ENCODE data around the gene INPP5A. TPM values are rescaled to one million over a fixed set of nuclear protein-coding genes. Genes with fewer than 3 reads are reported as not detected.

Gene INPP5A
- total RNA-seq, 2 experiments from 2014 or later = 9.9 TPM

- POLR2A ChIA-PET = no interaction called here
- CTCF ChIA-PET = no interaction called here
- H3K36me3 Mint-ChIP-seq (ENCODE audit: low read depth) = no peaks in the 10 kb centered on the region
- no peak overlapping the region for H3K4me3 Mint-ChIP-seq
- H3K27me3 Mint-ChIP-seq (ENCODE audit: low read depth) = peaks cover 3% of the 10 kb centered on the region
- no peaks in the 10 kb centered on the region for H3K9me3 Mint-ChIP-seq (ENCODE audit: insufficient read depth)
- no peak for DNase-seq
- ATAC-seq = no peak
- H3K27ac Mint-ChIP-seq = no peak overlapping the region
- H3K4me1 Mint-ChIP-seq (ENCODE audit: low read depth) = peaks cover 11% of the 10 kb centered on the region
Observed at GRCh38 chr10:132628966-132629900, 91.6 kb downstream of the INPP5A start.

- Mint-ChIP-seq H3K4me3 (no peak overlapping the region), H3K27ac (no peak overlapping the region), H3K27me3 (ENCODE audit: low read depth) (peaks cover 3% of the 10 kb centered on the region), H3K9me3 (ENCODE audit: insufficient read depth) (no peaks in the 10 kb centered on the region), H3K36me3 (ENCODE audit: low read depth) (no peaks in the 10 kb centered on the region), H3K4me1 (ENCODE audit: low read depth) (peaks cover 18% of the 10 kb centered on the region)
- ATAC-seq (no peak), DNase-seq (no peak)
- ChIA-PET CTCF (no interaction called here), POLR2A (no interaction called here)
Observed at GRCh38 chr10:132630156-132630555, 92.6 kb downstream of the INPP5A start.

- DNase-seq = no peak
- H3K9me3 Mint-ChIP-seq (ENCODE audit: insufficient read depth) = no peaks in the 10 kb centered on the region
- peak; percentile 43 for ATAC-seq
- no peak overlapping the region for H3K27ac Mint-ChIP-seq
- peaks cover 18% of the 10 kb centered on the region for H3K4me1 Mint-ChIP-seq (ENCODE audit: low read depth)
- H3K36me3 Mint-ChIP-seq (ENCODE audit: low read depth) = no peaks in the 10 kb centered on the region
- POLR2A ChIA-PET = no interaction called here
- no peak overlapping the region for H3K4me3 Mint-ChIP-seq
- H3K27me3 Mint-ChIP-seq (ENCODE audit: low read depth) = peaks cover 2% of the 10 kb centered on the region
- CTCF ChIA-PET = no interaction called here
Observed at GRCh38 chr10:132630666-132631337, 93.2 kb downstream of the INPP5A start.

DNA sequence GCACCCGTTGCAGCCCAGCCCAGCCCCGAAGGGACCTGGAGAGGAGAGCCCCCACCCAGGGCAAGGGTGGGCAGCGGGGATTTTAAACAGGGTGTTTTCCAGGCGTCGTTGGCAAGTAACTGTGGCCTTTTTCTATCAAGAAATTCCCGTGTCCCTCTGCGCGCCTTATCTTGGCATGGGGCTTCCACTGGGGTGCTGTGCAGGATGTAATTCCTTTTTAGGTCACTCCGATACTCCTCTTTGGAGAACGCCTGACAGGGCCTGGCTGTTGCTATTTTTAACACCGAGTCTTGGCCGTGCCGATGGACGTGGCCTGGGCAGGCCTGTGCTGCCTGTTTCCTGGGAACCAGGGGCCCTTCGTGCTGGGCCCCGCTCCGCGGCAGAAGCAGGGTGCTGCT, 93.8 kb downstream of the INPP5A start:
- Mint-ChIP-seq H3K9me3 (ENCODE audit: insufficient read depth) (no peaks in the 10 kb centered on the region), H3K4me3 (no peak overlapping the region), H3K27me3 (ENCODE audit: low read depth) (no peaks in the 10 kb centered on the region), H3K36me3 (ENCODE audit: low read depth) (no peaks in the 10 kb centered on the region), H3K27ac (no peak overlapping the region), H3K4me1 (ENCODE audit: low read depth) (peaks cover 18% of the 10 kb centered on the region)
- ChIA-PET POLR2A (no interaction called here), CTCF (no interaction called here)
- ATAC-seq = no peak
- no peak for DNase-seq

GRCh38 chr10:132632091-132632561, 94.5 kb downstream of the INPP5A start:
- CTCF ChIA-PET = no interaction called here
- Mint-ChIP-seq H3K4me1 (ENCODE audit: low read depth) (peaks cover 19% of the 10 kb centered on the region), H3K27ac (no peak overlapping the region), H3K36me3 (ENCODE audit: low read depth) (no peaks in the 10 kb centered on the region), H3K4me3 (no peak overlapping the region), H3K9me3 (ENCODE audit: insufficient read depth) (no peaks in the 10 kb centered on the region), H3K27me3 (ENCODE audit: low read depth) (no peaks in the 10 kb centered on the region)
- no peak for DNase-seq
- POLR2A ChIA-PET = no interaction called here
- ATAC-seq = no peak

DNA sequence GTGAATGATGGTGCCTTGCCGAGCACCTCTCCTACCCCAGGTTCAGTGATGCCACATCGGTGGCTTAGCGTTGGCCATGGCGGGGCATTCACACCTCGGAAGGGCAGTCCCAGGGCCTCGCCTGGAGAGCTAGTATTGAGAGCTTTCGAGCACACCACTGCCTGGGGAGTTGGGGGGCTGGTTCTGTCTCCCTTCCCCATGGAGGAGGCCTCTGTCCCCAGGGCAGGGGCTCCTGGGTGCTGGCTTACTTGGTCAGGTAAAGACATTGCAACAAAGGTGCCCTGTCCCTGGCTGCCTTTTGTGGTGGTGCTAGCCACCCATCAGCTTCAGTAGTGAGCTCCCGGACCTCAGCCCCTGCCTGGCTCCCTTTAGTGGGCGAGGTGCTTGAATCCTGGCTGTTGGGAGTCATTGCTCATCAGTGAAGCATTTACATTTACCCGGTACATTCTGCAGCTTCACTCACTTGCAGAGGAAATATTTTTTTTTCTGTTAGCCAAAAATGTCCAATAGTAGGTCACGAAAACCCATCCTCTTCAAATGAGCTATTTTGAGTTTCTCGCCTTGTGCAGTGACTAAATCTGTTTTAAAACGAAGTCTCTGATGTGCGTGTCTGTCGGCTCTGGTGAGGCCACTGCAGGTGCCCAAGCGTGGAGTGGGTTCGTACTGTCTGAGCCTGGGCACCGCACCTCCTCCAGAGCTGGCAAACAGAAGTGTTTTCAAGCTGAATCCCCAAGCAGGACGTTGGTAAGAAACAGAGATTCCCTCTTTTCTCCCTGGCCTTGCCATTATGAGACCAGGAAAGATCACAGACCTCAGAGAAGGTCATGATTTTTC, 95.5 kb downstream of the INPP5A start:
- CTCF ChIA-PET = interaction anchor here (1.1 to 4.2 kb wide), 3 partner anchors 61 to 174 kb away, joined by 3 to 18 read pairs (median 3); no protein-coding TSS in a partner anchor
- Mint-ChIP-seq H3K9me3 (ENCODE audit: insufficient read depth) (no peaks in the 10 kb centered on the region), H3K4me3 (no peak overlapping the region), H3K36me3 (ENCODE audit: low read depth) (no peaks in the 10 kb centered on the region), H3K4me1 (ENCODE audit: low read depth) (peaks cover 21% of the 10 kb centered on the region), H3K27ac (no peak overlapping the region), H3K27me3 (ENCODE audit: low read depth) (peaks cover 3% of the 10 kb centered on the region)
- DNase-seq (no peak), ATAC-seq (no peak)
- POLR2A ChIA-PET = no interaction called here

- no peaks in the 10 kb centered on the region for H3K36me3 Mint-ChIP-seq (ENCODE audit: low read depth)
- H3K4me1 Mint-ChIP-seq (ENCODE audit: low read depth) = peaks cover 21% of the 10 kb centered on the region
- POLR2A ChIA-PET = no interaction called here
- no peak overlapping the region for H3K27ac Mint-ChIP-seq
- no peak for DNase-seq
- no peak overlapping the region for H3K4me3 Mint-ChIP-seq
- no peak for ATAC-seq
- CTCF ChIA-PET = interaction anchor here (1.1 to 4.2 kb wide), 3 partner anchors 63 to 175 kb away, joined by 3 to 18 read pairs (median 3); no protein-coding TSS in a partner anchor
- peaks cover 3% of the 10 kb centered on the region for H3K27me3 Mint-ChIP-seq (ENCODE audit: low read depth)
- H3K9me3 Mint-ChIP-seq (ENCODE audit: insufficient read depth) = no peaks in the 10 kb centered on the region
Observed at GRCh38 chr10:132634241-132634946, 96.8 kb downstream of the INPP5A start.

DNA sequence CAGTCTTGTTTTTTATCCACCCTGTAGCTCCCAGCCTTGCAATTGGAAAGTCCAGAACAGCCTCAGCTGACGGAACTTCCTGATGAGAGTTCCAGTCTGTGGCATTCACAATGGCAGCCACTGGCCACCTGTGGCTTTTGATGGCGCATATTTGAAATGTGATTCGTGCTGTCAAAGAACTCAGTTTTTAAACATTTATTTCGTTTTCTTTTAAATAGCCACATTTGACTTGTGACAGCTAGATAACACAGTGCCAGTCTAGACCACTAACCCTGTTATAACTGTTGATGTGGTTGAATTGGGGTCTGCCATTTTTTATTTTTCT, 97.3 kb downstream of the INPP5A start:
- H3K27ac Mint-ChIP-seq = no peak overlapping the region
- peaks cover 3% of the 10 kb centered on the region for H3K27me3 Mint-ChIP-seq (ENCODE audit: low read depth)
- H3K4me3 Mint-ChIP-seq = no peak overlapping the region
- H3K9me3 Mint-ChIP-seq (ENCODE audit: insufficient read depth) = no peaks in the 10 kb centered on the region
- DNase-seq (no peak), ATAC-seq (no peak)
- ChIA-PET CTCF (interaction anchor here (4.2 kb wide), 1 partner anchor 176 kb away, joined by 18 read pairs; no protein-coding TSS in a partner anchor), POLR2A (no interaction called here)
- peaks cover 21% of the 10 kb centered on the region for H3K4me1 Mint-ChIP-seq (ENCODE audit: low read depth)
- no peaks in the 10 kb centered on the region for H3K36me3 Mint-ChIP-seq (ENCODE audit: low read depth)

GRCh38 chr10:132636358-132636757, 98.8 kb downstream of the INPP5A start:
- ATAC-seq (no peak), DNase-seq (no peak)
- Mint-ChIP-seq H3K9me3 (ENCODE audit: insufficient read depth) (no peaks in the 10 kb centered on the region), H3K4me1 (ENCODE audit: low read depth) (peaks cover 15% of the 10 kb centered on the region), H3K27me3 (ENCODE audit: low read depth) (peaks cover 3% of the 10 kb centered on the region), H3K27ac (no peak overlapping the region), H3K4me3 (no peak overlapping the region), H3K36me3 (ENCODE audit: low read depth) (no peaks in the 10 kb centered on the region)
- ChIA-PET CTCF (interaction anchor here (1.0 to 4.2 kb wide), 2 partner anchors 64 to 177 kb away, joined by 3 to 18 read pairs; no protein-coding TSS in a partner anchor), POLR2A (no interaction called here)

DNA sequence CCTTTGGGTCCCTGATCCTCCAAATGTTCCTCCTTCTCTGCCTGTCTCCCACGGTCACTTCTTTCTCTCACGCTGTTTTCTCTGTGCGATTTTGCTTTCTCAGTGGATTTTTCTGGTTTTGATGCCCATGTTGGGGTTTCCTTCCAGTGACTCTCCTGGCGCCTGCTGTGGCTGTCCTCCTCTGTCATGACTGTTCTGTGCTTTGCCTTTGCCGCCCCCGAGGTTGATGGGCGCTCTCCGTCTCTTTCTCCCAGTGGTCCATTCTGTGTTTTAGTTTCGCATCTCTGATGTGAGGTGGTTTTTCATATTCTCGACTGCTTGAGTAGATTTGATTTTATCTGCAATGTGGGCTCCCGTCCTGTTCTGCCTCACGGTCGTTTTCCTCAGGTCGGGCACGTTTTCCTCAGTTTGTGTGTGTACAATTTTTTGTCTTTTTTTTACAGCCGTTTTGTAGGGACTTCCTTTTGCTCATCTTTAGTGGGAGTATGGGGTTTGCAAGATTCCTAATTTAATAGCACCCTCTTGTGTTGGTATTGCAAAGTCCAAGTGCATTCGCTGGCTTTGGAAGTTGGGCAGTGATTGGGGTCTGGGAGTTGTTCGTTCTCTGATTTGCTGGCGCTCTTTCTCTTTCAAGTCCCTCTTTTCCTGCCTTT, 100.0 kb downstream of the INPP5A start:
- Mint-ChIP-seq H3K9me3 (ENCODE audit: insufficient read depth) (no peaks in the 10 kb centered on the region), H3K4me1 (ENCODE audit: low read depth) (peaks cover 15% of the 10 kb centered on the region), H3K27me3 (ENCODE audit: low read depth) (peaks cover 3% of the 10 kb centered on the region), H3K4me3 (no peak overlapping the region), H3K36me3 (ENCODE audit: low read depth) (no peaks in the 10 kb centered on the region), H3K27ac (no peak overlapping the region)
- ATAC-seq (peak; percentile 78), DNase-seq (peak; percentile 28)
- POLR2A ChIA-PET = no interaction called here
- CTCF ChIA-PET = no interaction called here

GRCh38 chr10:132638130-132638515, 100.5 kb downstream of the INPP5A start:
- CTCF ChIA-PET = interaction anchor here (1.1 kb wide), 1 partner anchor 179 kb away, joined by 3 read pairs; no protein-coding TSS in a partner anchor
- H3K9me3 Mint-ChIP-seq (ENCODE audit: insufficient read depth) = no peaks in the 10 kb centered on the region
- no peak overlapping the region for H3K4me3 Mint-ChIP-seq
- POLR2A ChIA-PET = no interaction called here
- no peaks in the 10 kb centered on the region for H3K36me3 Mint-ChIP-seq (ENCODE audit: low read depth)
- H3K27me3 Mint-ChIP-seq (ENCODE audit: low read depth) = peaks cover 3% of the 10 kb centered on the region
- DNase-seq = no peak
- H3K27ac Mint-ChIP-seq = no peak overlapping the region
- H3K4me1 Mint-ChIP-seq (ENCODE audit: low read depth) = peaks cover 15% of the 10 kb centered on the region
- ATAC-seq = no peak
